NCI-H2196 (cell line): ENCODE data around the gene VGLL4.
"Not testable (repeated sequence)": the region's sequence is repeated elsewhere in the genome, so short reads cannot be mapped to it uniquely, and the experiment has no call there.

Experiments used
- DNase-seq: peaks from one replicate; lab custom pipeline; 2025; ENCODE audit not compliant: unreplicated experiment; lab: John Stamatoyannopoulos, UW

VGLL4 gene

GRCh38 chr3:11535243-11535960 is 108.3 kb downstream of the VGLL4 start:
- no peak for DNase-seq

GRCh38 chr3:11534793-11535101 is 109.0 kb downstream of the VGLL4 start:
- DNase-seq, result no peak

- no peak for DNase-seq
Observed at GRCh38 chr3:11534011-11534792, 109.5 kb downstream of the VGLL4 start.

GRCh38 chr3:11532931-11533391 is 110.8 kb downstream of the VGLL4 start:
- no peak for DNase-seq

- no peak for DNase-seq
Observed at GRCh38 chr3:11530153-11530721, 113.5 kb downstream of the VGLL4 start.

GRCh38 chr3:11529281-11529680 is 114.4 kb downstream of the VGLL4 start:
- no peak for DNase-seq

- DNase-seq, result not testable (repeated sequence)
Observed at GRCh38 chr3:11526121-11526520, 117.6 kb downstream of the VGLL4 start.

GRCh38 chr3:11523572-11524101 is 120.1 kb downstream of the VGLL4 start:
- no peak for DNase-seq

GRCh38 chr3:11522953-11523571 is 120.7 kb downstream of the VGLL4 start:
- no peak for DNase-seq

GRCh38 chr3:11522398-11522715 is 121.4 kb downstream of the VGLL4 start:
- DNase-seq, result no peak

GRCh38 chr3:11521167-11521566 is 122.5 kb downstream of the VGLL4 start:
- DNase-seq, result no peak

GRCh38 chr3:11517601-11518000 is 126.1 kb downstream of the VGLL4 start:
- DNase-seq, result no peak

GRCh38 chr3:11514191-11514821 is 129.4 kb downstream of the VGLL4 start:
- no peak for DNase-seq

- no peak for DNase-seq
Observed at GRCh38 chr3:11513817-11514135, 129.9 kb downstream of the VGLL4 start.

- not testable (repeated sequence) for DNase-seq
Observed at GRCh38 chr3:11513125-11513816, 130.4 kb downstream of the VGLL4 start.

- DNase-seq, result not testable (repeated sequence)
Observed at GRCh38 chr3:11511606-11512005, 132.1 kb downstream of the VGLL4 start.

- DNase-seq, result no peak
Observed at GRCh38 chr3:11510356-11510755, 133.4 kb downstream of the VGLL4 start.

GRCh38 chr3:11510001-11510340 is 133.7 kb downstream of the VGLL4 start:
- DNase-seq, result peak; percentile 37

- DNase-seq, result peak; percentile 37
Observed at GRCh38 chr3:11509173-11510000, 134.3 kb downstream of the VGLL4 start.
